Mucosa of descending colon (tissue), 3 donors: ENCODE measurements around the gene ASTN2. TPM values are rescaled to one million over a fixed set of nuclear protein-coding genes. Genes with fewer than 3 reads are reported as not detected.

ENCODE experiments used
- ATAC-seq: fragments of 200-7000 bp; cut with Tn5 transposase; one replicate; pipeline ENCODE4 v1.9.1; 2020; ENCODE audit warnings: mild to moderate bottlenecking, moderate library complexity
- DNase-seq, 3 donors: peaks; one replicate each; pipeline ENCODE4 v3.0.0-alpha.2; 2020
- H3K36me3 ChIP-seq: fragments of 200-600 bp; one replicate; pipeline ENCODE4 v1.8.0; 2021; ENCODE audit warnings: low read depth, mild to moderate bottlenecking
- H3K4me1 ChIP-seq: fragments of 200-600 bp; one replicate; pipeline ENCODE4 v1.8.0; 2021; ENCODE audit warnings: low read depth, mild to moderate bottlenecking
- H3K4me3 ChIP-seq: fragments of 200-600 bp; one replicate; pipeline ENCODE4 v1.8.0; 2021; ENCODE audit warnings: mild to moderate bottlenecking
- H3K9me3 ChIP-seq: fragments of 200-600 bp; one replicate; pipeline ENCODE4 v1.8.0; 2021; ENCODE audit warnings: mild to moderate bottlenecking
- intact Hi-C, 2 donors: fragments of 100-400 bp; cut with DNase I in 1 of 2; cut with micrococcal nuclease in 1 of 2; formaldehyde crosslinking; loops; one replicate each; pipeline versions ENCODE4 v1.11.0 to v1.11.1; 2022; cut with DNase I, micrococcal nuclease
- total RNA-seq, 3 donors: library from RNA; stranded (reverse); fragmentation: NEBNext Ultra II Directional in 2 of 3; extraction: Animal tissue kit (Norgen Biotek cat#: 25700) in 2 of 3; gene quantifications; one replicate each; pipeline versions ENCODE4 v1.2.1 to v1.2.4, GENCODE V29; 2021 to 2023
- TF ChIP-seq, protein P1 (sequence below): fragments of 200-600 bp; IDR thresholded peaks from one replicate; pipeline ENCODE4 v1.8.0; 2022; ENCODE audit warnings: antibody characterized with exemption, mild to moderate bottlenecking
- donor health status: DM: no; HTN: no; CAD: no; lungs with moderate emphysema.
- donor health status: DM: no; HTN: no; CAD: no.
- donor health status: DM: no; HTN: yes; CAD: no.

ASTN2 gene
- total RNA-seq, 3 donors from 2014 or later, result 3.5 to 6.1 (median 5.4) TPM

DNA sequence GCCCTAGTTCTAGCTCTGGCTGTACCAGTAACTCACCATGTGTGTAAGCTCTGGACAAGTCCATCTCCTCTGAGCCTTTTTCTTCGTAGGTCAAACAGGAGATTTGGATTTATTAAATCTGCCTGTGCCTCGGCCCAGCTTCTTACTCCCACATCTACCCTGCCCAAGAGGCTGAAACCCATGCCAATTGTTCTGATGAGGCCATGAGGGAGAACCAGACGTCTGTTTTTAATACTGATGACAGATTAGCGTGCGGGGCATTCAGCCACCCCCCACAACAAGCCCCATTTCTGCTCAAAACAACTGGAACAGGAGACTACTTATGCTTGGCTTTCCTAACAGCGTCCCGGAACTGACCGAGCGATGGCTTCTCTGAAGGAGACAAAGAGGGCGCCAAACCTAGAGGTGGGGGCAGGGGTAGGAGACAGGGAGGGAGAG, 808.9 kb downstream of the ASTN2 start:
- ATAC-seq, result no peak
- TF ChIP-seq, protein P1, sequence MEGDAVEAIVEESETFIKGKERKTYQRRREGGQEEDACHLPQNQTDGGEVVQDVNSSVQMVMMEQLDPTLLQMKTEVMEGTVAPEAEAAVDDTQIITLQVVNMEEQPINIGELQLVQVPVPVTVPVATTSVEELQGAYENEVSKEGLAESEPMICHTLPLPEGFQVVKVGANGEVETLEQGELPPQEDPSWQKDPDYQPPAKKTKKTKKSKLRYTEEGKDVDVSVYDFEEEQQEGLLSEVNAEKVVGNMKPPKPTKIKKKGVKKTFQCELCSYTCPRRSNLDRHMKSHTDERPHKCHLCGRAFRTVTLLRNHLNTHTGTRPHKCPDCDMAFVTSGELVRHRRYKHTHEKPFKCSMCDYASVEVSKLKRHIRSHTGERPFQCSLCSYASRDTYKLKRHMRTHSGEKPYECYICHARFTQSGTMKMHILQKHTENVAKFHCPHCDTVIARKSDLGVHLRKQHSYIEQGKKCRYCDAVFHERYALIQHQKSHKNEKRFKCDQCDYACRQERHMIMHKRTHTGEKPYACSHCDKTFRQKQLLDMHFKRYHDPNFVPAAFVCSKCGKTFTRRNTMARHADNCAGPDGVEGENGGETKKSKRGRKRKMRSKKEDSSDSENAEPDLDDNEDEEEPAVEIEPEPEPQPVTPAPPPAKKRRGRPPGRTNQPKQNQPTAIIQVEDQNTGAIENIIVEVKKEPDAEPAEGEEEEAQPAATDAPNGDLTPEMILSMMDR, result no peak
- intact Hi-C loops, result no loop called here
- DNase-seq, result no peak
- Histone ChIP-seq H3K36me3 (no peaks in the 10 kb centered on the region), H3K4me3 (no peak overlapping the region), H3K9me3 (no peaks in the 10 kb centered on the region), H3K4me1 (no peaks in the 10 kb centered on the region)

DNA sequence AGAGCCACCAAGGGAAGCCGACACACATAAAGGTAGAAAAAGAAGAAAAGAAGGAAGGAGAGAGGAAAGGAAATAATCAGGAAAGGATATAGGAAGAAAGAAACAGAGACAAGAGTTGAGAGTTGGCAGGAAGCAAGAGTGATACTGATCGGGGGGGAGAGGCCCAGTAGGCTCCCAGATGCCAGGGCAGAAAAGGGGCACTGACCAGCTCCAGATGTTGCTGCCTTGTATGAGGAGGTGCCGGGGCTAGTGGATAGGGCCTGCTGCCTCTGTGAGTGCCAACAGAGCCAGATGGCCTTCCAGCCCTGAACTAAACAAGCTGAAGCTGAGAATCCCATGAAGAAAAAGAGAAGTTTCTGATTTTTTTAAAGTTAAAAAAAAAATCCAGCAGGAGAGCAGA, 809.8 kb downstream of the ASTN2 start:
- H3K9me3 ChIP-seq, result no peaks in the 10 kb centered on the region
- ATAC-seq (no peak), DNase-seq (no peak)
- TF ChIP-seq, protein P1, result no peak
- no peaks in the 10 kb centered on the region for H3K4me1 ChIP-seq
- H3K36me3 ChIP-seq, result no peaks in the 10 kb centered on the region
- intact Hi-C loops, result no loop called here
- H3K4me3 ChIP-seq, result no peak overlapping the region

DNA sequence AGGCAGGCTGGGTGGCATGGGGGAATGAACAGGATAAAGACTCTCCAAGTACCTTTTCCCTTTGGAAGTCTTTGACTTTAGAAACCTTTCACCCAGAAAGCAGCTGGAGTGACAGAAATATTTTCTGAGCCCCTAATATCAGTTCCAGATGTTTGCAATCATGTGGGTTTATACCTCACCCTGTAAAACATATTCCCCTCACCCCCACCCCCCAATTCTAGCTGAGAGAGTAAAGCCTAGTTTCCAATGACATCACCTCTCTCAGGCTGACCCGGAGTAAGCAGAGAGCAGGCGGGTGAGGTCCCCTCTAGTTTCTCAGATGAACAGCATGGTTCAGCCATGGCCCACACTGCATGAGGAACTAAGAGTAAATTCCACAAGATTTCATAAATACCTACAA, 810.6 kb downstream of the ASTN2 start:
- intact Hi-C loops, result no loop called here
- TF ChIP-seq, protein P1, result no peak
- no peak for ATAC-seq
- DNase-seq, result no peak
- Histone ChIP-seq H3K4me3 (no peak overlapping the region), H3K9me3 (no peaks in the 10 kb centered on the region), H3K4me1 (no peaks in the 10 kb centered on the region), H3K36me3 (no peaks in the 10 kb centered on the region)

DNA sequence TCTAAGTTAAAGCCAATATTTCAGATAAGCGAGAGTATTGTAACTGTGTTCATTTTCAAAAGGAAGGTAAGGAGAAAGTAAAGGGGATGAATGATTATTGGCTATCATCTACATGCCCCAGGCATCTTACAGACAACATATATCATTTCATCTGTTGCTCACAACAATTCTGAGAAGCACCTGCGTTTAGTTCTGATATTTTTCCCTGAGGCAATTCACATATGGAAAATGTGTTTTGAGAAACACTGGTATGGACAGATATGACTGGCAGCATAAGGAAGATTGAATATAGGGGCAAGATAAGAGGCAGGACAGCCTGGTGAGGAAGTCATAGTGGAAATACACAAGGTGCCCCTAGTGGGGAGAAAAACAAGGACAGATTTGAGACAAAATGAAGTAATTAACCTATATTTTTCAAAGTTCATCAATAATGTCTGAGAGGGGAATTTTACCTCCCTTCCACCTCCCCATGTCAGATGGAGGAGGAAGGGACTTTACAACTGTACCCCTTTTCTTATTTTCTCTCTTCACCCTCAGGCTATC, 815.4 kb downstream of the ASTN2 start:
- Histone ChIP-seq H3K4me1 (no peaks in the 10 kb centered on the region), H3K36me3 (no peaks in the 10 kb centered on the region), H3K4me3 (no peak overlapping the region), H3K9me3 (no peaks in the 10 kb centered on the region)
- TF ChIP-seq, protein P1, result no peak
- intact Hi-C loops, result no loop called here
- no peak for DNase-seq
- no peak for ATAC-seq

DNA sequence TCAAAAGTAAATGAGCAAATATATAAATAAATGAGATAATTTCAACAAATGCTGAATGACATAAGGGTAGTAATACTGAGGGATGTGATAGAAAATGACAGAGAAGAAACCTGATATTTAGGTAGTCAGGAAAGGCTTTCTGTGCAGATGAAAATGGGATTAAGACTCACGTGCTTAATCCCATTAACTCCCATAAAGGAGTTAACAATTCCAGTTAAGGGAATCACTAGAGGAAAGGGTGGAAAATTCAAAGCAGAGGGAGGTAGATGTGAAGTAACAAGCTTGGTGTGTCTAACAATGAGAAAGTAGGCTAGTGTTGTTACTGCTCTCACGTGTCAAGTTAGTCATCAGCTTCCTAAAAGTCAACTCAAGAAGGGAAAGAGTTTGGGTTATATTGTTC, 818.2 kb downstream of the ASTN2 start:
- ATAC-seq (no peak), DNase-seq (no peak)
- Histone ChIP-seq H3K36me3 (no peaks in the 10 kb centered on the region), H3K4me3 (no peak overlapping the region), H3K4me1 (no peaks in the 10 kb centered on the region), H3K9me3 (no peaks in the 10 kb centered on the region)
- TF ChIP-seq, protein P1, result no peak
- intact Hi-C loops, result no loop called here

DNA sequence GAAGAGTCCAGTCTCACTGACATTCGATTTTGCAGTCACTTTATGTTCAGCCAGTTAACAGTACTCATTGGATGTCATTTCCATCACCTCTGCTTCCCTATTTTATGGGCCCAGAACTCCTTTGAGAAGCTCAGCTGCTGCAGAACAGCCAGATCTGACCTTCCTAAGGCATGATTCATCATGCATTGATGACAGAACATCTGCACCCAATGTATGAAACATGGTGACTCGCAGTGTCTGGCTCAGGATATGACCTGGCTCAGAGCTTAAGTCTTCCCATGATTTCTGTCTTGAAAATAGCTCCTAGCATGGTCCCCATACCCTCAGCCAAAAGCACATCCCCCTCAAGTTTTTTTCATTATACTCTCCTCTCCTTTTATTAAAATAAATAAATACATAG, 820.3 kb downstream of the ASTN2 start:
- DNase-seq (no peak), ATAC-seq (peak; percentile 11)
- TF ChIP-seq, protein P1, result no peak
- Histone ChIP-seq H3K9me3 (no peaks in the 10 kb centered on the region), H3K4me1 (no peaks in the 10 kb centered on the region), H3K4me3 (no peak overlapping the region), H3K36me3 (no peaks in the 10 kb centered on the region)
- intact Hi-C loops, result no loop called here
